HG03097 (cell line): ENCODE measurements around the gene CECR2.

Experiments
- ATAC-seq: cut with Tn5 transposase; IDR thresholded peaks from one replicate; pipeline ENCODE4 v1.9.1; 2021; ENCODE audit not compliant: unreplicated experiment, low FRiP score

The CECR2 gene

DNA sequence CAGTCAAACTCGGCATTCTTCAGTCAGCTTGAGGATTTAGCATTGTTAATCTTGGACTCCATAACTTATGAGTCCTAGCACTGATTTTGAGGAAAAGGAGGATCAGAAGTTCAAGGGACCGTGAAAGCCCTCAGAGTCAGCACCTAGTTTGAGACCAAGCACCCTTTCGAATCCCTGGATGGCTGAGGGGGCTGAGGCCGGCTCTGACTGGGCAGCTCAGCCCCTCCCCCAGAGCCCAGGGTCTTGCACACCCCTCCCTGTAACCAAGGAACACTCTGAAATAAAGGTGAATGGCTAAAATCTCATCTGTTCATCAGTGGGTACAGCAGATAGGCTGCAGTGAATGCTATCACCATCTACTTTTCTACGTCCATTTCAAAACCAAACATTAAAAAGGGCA lies 221.3 kb downstream of the CECR2 start:
- ATAC-seq, result no peak

DNA sequence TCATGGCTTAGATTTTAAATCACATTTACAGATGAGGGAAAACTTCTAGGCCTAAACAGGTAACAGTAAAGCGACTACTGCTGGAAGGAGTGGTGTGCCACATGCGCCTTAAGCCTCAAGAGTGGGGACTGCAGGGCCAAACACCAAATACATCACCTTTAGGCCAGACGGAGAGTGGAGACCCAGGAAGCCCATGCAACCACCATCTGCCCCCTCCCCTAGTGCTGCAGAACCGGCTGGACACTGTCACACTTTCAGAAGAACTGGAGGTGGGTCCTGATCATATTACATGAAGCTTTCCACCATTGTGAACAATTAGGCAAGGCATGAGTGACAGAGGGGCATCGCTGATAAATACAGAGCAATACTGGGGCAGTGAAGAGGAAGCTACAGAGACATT lies 222.9 kb downstream of the CECR2 start:
- ATAC-seq, result no peak

DNA sequence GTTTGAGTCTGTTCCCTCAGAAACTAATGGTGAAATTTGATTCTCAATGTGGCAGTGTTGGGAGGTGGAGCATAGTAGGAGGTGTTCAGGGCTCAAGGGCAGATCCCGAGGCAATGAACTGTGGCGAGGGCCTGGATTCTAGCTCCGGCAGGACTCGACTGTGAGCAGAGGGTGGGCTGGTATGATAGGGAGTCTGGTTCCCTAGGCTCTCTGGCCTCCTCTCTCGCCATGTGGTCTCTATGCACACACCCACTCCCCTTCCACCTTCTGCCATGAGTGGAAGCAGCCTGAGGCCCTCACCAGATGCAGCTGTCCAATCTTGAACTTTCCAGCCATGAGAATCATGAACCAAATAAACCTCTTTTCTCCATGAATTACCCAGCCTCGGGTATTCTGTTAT lies 227.0 kb downstream of the CECR2 start:
- no peak for ATAC-seq

DNA sequence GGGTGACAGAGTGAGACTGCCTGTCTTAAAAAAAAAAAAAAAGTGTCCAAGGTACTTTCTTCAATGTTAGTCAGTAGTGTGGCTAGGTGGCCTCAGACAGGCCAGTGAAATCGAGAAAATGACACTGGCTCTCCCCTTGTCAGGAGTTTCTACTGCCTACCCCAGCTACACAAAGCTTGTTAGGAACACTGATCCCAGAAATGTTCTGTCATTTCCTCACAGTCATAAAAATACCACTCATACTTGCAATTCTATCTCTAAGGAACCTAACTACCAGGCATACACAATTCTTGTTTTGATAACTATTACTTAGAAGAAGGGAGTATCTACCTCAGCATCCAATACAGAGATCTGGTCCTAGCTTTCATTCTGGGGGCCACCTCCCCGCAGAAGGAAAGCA lies 228.0 kb downstream of the CECR2 start:
- ATAC-seq, result no peak

DNA sequence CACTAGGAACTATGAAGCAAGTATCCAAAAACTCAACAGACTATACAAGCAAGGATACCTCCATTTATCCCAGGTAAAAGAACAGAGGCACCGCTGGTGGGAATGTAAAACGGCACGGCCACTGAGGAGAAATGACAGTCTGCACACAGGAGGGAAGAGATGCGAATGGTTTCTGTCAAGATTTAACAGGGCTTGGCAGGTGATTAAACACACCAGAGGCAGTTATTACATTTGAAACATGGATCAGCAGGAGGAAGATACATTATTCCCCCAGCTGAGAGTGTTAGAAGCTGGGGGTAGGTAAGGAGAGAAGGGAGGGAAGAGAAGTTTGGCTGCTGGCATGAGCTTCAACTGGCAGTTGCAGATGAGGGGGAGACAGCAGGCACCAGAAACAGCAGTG lies 229.1 kb downstream of the CECR2 start:
- ATAC-seq, result no peak

DNA sequence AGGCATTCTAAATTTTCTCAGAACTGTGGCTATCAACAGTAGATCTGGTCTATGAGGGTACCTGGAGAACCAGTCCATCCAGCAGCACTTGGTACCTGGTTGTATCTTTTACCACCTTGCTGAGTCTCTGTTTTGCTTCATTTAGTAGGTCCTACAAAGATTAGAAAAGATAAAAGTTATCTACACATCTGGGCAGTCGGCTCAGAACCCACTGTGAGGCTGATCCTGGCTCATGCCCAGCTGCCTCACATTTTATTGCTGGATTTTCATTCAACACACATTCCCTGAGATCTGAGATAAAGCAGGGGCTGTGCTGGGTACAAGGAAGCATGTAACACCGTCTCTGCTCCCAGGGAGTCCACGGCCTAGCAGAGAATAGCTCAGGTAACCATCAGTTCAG lies 231.8 kb downstream of the CECR2 start:
- no peak for ATAC-seq

DNA sequence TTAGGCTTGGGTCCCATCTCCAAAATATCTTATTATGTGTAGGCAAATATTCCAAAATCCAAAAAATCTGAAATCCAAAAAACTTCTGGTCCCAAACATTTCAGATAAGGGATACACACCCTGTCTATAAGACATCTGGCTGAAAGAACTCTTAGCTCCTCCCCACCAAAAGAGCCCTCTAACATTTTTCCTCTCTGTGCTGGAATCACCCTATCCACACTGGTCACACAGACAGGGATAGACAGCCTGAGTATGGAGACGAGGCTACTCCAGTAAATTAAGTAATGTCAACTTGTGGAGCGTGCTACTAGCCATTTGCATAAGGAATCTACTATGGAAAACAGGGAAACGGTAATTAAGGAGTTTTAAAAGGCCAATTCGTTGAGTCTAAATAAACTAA lies 234.4 kb downstream of the CECR2 start:
- no peak for ATAC-seq

DNA sequence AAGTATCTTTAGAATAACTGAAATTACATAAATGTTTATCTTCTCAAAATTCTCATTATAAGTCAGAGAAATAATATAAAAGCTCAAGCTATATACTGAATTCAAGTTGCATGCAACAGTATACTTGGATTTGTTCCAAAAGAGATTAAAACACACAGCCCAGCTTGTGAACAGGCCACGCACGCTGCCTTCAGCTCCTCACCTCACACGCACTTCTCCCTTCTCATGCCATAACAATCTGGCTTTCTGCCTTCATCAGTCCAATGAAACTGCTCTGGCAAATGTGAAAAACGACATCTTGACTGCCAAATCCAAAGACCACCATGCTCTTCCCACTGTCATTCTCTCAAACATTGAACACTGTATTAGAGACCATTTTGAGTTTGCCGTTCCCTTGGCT lies 237.2 kb downstream of the CECR2 start:
- ATAC-seq, result no peak
